Measurements from ENCODE around the gene KIF20B. TPM values are rescaled to one million over a fixed set of nuclear protein-coding genes. Genes with fewer than 3 reads are reported as not detected.
"Not testable (repeated sequence)": the region's sequence is repeated elsewhere in the genome, so short reads cannot be mapped to it uniquely, and the experiment has no call there.

The KIF20B gene
- total RNA-seq, 2 experiments from 2014 or later = 25.0 to 87.0 TPM

DNA sequence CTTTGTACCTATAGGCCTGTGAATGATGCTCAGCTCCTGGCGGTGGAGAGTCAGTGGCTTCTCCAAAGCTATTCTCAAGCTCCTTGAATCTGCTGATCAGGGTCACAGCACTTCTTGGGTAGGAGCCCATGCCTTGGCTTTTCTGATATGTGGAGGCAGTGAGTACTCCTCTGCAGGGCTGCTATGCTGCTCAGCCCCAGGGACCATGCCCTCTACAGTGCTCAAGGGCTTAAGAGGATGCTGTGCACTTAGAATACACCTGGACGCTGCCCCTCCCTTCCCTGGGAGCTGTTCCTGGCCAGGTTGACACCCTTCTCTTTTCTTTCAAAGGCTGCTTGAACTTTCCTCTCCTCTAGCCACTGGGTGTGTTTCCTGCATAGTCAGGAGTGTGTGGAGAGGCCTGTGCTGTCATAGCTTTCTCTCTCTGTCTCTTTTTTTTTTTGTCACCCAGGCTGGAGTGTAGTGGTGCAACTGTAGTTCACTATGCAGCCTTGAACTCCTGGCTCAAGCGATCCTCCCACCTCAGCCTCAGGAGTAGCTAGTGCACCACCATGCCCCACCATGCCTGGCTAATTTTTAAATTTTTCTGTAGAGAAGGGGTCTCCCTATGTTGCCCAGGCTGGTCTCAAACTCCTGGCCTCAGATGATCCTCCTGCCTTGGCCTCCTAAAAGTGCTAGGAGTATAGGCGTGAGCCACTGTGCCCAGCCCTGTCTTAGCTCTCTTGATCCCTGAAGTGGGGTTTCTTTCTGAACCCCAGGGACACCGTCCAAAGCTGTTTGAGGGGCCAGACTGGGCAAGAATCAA lies 113.9 kb downstream of the KIF20B start:
- Histone ChIP-seq H3K9me2 (ENCODE audit: insufficient read depth, low read length) (no peaks in the 10 kb centered on the region), H3K79me2 (ENCODE audit: insufficient read depth, low read depth, low read length) (no peaks in the 10 kb centered on the region), H3K36me3 (ENCODE audit: insufficient read depth, low read length) (no peaks in the 10 kb centered on the region), H2AFZ (ENCODE audit: low read length) (no peak overlapping the region), H3K27ac (ENCODE audit: low read depth, low read length, poor library complexity, severe bottlenecking) (no peak overlapping the region), H3K4me1 (ENCODE audit: insufficient read depth, low read length, poor library complexity, severe bottlenecking) (no peaks in the 10 kb centered on the region), H3K4me2 (ENCODE audit: low read length) (no peak overlapping the region), H3K9me3 (ENCODE audit: low read length) (no peaks in the 10 kb centered on the region), H3K4me3 (ENCODE audit: low read depth, low read length, poor library complexity, severe bottlenecking) (no peak overlapping the region), H4K20me1 (ENCODE audit: insufficient read depth, low read length) (no peaks in the 10 kb centered on the region)
- no peak for DNase-seq (ENCODE audit: low spot score)
- ChIA-PET POLR2A (no interaction called here), CTCF (ENCODE audit: unreplicated experiment) (no interaction called here)
- TF ChIP-seq, protein P1, sequence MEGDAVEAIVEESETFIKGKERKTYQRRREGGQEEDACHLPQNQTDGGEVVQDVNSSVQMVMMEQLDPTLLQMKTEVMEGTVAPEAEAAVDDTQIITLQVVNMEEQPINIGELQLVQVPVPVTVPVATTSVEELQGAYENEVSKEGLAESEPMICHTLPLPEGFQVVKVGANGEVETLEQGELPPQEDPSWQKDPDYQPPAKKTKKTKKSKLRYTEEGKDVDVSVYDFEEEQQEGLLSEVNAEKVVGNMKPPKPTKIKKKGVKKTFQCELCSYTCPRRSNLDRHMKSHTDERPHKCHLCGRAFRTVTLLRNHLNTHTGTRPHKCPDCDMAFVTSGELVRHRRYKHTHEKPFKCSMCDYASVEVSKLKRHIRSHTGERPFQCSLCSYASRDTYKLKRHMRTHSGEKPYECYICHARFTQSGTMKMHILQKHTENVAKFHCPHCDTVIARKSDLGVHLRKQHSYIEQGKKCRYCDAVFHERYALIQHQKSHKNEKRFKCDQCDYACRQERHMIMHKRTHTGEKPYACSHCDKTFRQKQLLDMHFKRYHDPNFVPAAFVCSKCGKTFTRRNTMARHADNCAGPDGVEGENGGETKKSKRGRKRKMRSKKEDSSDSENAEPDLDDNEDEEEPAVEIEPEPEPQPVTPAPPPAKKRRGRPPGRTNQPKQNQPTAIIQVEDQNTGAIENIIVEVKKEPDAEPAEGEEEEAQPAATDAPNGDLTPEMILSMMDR (conservative IDR thresholded peaks at IDR 0.05; ENCODE audit: low read length) = no peak
- no peak for TF ChIP-seq EZH2phosphoT487 (IDR thresholded peaks at IDR 0.05; ENCODE audit: borderline replicate concordance, low read depth, low read length)
- BruUV-seq (replicated peaks) = no TSS peak
- intact Hi-C loops (cut with micrococcal nuclease; ENCODE audit: unreplicated experiment) = no loop called here

DNA sequence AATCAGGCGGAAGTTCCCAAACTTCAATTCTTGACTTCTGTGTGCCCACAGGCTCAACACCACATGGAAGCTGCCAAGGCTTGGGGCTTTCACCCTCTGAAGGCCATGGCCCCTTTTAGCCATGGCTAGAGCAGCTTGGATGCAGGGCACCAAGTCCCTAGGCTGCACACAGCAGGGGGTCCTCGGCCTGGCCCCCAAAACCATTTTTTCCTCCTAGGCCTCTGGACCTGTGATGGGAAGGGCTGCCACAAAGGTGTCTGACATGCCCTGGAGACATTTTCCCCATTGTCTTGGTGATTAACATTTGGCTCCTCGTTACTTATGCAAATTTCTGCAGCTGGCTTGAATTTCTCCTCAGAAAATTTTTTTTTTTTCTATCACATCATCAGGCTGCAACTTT lies 117.6 kb downstream of the KIF20B start:
- POLR2A ChIA-PET; H3K4me1 ChIP-seq (ENCODE audit: insufficient read depth, low read length, poor library complexity, severe bottlenecking); H3K9me3 ChIP-seq (ENCODE audit: low read length); CTCF ChIA-PET (ENCODE audit: unreplicated experiment); DNase-seq (ENCODE audit: low spot score); H3K27ac ChIP-seq (ENCODE audit: low read depth, low read length, poor library complexity, severe bottlenecking); H3K4me2 ChIP-seq (ENCODE audit: low read length); H4K20me1 ChIP-seq (ENCODE audit: insufficient read depth, low read length); H3K9me2 ChIP-seq (ENCODE audit: insufficient read depth, low read length); H3K4me3 ChIP-seq (ENCODE audit: low read depth, low read length, poor library complexity, severe bottlenecking); H2AFZ ChIP-seq (ENCODE audit: low read length); H3K79me2 ChIP-seq (ENCODE audit: insufficient read depth, low read depth, low read length); H3K36me3 ChIP-seq (ENCODE audit: insufficient read depth, low read length); intact Hi-C loops (cut with micrococcal nuclease; ENCODE audit: unreplicated experiment); BruUV-seq (replicated peaks): not testable (repeated sequence)

Other genes starting within 250 kb of the KIF20B start
- gene SLC16A12, start 166.0 kb upstream of the KIF20B start, total RNA-seq (2014; rRNA removed; shearing (Covaris generic)) = not detected in 2 replicates
- not detected in 2 replicates for gene SLC16A12, start 166.0 kb upstream of the KIF20B start, total RNA-seq (2022)
- 9.6 and 12.1 TPM in 2 replicates for gene PANK1, start 56.3 kb upstream of the KIF20B start, total RNA-seq (2014; rRNA removed; shearing (Covaris generic))
- gene PANK1, start 56.3 kb upstream of the KIF20B start, total RNA-seq (2022) = 15.1 and 16.1 TPM in 2 replicates

Measured in OCI-LY7 (cell line).